OCI-LY1 (cell line): ENCODE results near the gene ITGB4.

Source experiments
- CTCF ChIP-seq: fragments of 200-600 bp; sonication (generic), shearing (Covaris generic); IDR thresholded peaks from 2 replicates; pipeline ENCODE4 v1.5.1; 2017; ENCODE audit warnings: mild to moderate bottlenecking, antibody characterized with exemption, low read length, moderate library complexity, mixed read lengths
- EZH2 ChIP-seq: fragments of 200-600 bp; sonication (generic), shearing (Covaris generic); IDR thresholded peaks from 2 replicates; pipeline ENCODE4 v1.8.0; 2017; ENCODE audit warnings: borderline replicate concordance, mixed run types, mild to moderate bottlenecking, antibody characterized with exemption, low read length, moderate library complexity, mixed read lengths

- TF ChIP-seq EZH2 (no peak), CTCF (no peak)
Observed at GRCh38 chr17:75722542-75723095, 1.4 kb downstream of the ITGB4 start.
